ENCODE measurements around the gene CRYBB1.

CRYBB1 gene

DNA sequence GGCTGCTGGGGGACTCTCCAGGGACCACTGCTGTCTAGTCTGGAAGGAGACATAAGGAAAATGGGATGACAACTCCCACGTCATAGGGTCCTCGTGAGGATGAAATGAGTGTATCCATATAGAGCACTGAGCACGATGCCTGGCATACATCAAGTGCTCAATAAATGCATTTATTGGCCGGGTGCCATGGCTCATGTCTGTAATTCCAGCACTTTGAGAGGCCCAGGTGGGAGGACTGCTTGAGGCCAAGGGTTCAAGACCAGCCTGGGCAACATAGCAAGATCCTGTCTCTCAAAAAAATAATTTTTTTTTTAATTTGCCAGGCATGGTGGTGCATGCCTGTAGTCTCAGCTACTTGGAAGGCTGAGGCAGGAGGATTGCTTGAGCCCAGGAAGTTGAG lies 15.7 kb downstream of the CRYBB1 start:
- DNase-seq = no peak

DNA sequence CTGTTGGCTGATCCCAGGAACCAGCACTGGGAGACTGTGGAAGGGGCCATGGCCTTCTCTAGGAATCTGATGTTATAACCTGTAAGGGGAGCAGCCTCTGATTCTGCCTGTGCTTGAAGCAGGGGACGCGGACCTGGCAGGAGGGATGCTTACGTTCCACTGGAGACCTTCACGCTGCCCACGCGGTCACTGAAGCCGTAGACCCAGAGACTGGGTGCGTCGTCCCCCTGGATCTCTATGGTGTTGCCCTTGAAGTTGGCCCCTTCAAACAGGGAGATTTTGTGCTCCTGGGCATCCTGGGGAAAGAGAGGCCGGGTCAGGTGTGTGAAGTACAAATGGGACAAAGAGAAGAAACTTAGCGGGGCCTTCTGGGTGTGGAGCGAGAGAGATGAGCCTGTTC lies 16.1 kb downstream of the CRYBB1 start:
- no peak for DNase-seq

DNA sequence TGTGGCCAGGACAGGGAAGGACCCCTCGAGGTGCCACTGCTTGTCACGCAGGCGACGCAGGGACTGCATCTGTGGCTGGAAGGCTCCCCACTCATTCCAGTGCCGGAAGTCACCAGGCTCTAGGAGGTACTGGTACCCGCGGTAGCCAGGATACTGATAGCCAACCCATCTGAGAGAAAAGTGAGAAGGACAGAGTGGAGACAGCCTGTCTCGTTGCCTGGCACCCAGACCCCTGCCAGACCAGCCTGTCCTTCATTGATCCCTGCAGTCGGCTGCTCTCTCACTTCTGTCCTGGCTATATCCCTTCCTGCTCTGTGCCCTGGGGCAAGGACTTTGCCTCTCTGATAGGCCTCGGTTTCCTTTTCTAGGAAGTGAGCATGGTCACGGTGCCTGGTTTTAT lies 18.3 kb downstream of the CRYBB1 start:
- DNase-seq = no peak

DNA sequence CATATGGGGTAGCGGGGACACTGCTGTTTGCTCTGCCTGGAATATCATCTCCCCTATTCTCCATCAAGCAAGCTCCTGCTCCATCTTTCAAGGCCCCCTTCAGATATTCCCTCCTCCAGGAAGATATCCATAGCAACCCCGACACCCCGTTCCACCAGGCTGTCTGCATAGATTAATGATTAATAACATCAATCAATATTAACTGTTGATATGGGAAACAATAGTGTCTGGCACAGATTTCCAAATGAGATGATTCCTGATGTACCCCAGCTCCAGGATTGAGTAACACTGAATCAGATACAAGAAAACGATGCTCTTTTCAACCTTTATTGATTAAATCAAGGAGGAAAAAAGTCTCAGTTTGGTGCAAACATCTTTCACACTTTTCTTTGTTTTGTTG lies 20.3 kb downstream of the CRYBB1 start:
- no peak for DNase-seq

DNA sequence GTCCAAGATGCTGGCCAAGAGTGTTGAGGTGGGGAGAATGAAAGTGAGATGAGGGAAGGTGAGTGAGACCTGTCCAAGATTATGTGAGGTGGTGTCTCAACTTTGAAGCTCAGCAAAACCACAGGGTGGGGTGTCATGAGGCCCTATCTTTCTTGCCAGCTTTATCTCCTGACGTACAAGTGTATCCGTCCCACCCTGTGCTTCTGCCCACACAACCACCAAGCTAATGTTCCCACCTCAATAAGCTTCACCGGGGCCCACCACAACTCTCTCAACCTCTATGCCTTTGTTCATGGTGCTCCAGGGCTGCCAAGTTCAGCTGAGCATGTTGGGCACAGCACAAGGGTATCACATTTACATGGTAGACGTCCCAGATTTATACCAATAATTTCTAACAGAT lies 20.8 kb downstream of the CRYBB1 start:
- DNase-seq = peak; percentile 96

DNA sequence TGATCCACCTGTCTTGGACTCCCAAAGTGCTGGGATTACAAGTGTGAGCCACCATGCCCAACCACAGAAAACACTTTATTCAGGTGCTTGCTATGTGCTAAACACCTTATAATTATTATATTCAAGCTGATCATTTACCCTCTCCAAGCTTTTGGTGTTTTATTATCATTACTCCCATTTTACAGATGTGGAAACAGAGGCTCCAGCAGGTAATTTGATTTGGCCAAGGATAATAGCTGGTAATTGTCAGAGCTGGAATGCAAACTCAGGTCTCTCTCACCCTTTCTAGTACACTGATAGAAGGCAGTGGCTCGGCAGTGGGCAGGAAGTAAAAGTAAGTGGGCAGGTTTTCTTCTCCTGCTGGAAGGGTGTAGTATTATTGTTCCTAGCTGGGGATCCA lies 24.1 kb downstream of the CRYBB1 start:
- DNase-seq = no peak

DNA sequence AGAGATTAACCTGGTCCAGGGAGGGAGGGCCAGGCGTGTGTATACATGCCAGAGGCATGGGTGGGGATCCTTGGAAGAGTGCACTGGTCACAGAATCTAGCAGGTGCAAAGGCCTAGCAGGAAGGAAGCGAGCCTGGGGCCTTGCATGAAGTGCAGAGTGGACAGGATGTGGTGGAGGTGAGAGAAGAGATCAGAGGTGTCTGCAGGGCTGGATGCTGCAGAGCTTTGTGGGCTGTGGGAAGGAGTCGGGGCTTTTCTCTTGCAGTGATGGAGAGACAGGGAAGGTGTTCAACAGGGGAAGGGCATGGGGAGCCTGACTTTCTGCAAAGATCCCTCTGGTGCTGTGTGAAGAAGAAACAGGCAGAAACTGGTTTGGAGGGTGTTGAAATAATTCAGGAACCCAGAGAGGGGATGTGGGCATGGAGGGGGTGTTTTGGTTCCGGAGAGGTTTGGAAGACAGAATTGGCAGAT lies 25.4 kb downstream of the CRYBB1 start:
- DNase-seq = no peak

DNA sequence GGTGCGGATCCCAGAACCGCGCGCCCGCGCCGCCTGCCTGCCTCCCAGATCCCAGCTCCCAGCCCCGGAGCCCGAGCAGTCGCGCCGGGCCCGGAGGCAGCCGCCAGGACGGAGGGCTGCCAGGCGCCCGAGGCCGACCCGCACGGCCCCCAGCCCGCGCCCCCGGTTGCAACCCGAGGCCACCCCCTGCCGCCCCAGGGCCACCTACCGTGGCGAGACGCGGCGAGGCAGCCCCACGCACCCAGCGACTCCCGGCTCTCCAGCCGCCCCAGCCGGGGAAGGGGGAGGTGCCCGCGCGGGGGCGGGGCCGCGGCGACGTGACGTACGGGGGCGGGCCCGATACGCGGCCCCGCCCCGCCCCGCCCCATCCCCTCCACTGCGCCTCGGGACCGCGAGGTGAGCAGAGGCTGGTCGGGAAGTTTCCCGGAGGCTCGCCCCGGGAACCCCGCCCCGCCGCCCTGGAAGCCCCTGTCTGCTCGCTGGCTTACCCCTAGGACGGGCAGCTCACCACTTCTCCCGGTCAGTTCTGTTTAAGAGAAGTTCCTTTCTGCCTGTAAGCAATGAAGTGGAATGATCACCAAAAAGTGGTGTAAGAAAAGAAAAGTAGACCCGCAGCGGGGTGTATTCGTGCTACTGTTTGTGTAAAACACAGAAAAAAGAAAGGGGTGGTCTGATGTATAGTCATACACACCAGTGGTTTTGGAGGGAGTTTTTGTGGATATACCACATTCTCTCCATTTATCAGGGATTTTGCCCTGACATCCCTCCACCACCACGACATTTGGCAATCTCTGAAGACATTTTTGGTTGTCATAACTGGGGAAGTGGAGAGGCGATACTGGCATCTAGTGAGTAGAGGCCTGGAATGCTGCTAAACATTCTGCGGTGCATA lies 27.7 kb downstream of the CRYBB1 start, which contains the start of gene TPST2:
Gene TPST2 (minus strand): TSS at position 288 of the 892 bp plus-strand sequence. CDS start 48,502 bp downstream, outside the sequence.
- peak; percentile 80 for DNase-seq

DNA sequence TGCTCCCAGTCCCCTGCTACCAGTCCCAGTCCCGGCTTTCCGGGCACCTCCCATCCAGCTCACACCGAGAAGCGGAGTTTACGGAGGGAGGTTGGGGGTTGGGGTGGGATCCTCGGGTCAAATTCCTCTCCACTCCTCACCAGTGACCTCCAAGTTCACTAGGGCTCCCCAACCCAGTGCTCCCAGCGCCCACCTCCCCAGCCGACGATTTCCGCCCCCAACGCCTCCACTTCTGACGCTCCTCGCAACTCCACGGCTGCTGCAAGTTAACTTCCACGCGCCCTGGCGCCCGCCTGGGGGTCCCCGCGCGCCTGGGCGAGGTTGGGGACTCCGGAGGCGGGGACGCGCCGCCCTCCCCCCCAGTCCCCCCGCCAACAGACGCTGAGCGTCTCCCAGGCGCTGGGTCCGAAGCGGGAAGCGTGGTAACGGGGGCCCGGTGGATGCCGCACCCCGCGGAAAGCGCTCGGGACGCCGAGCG lies 28.4 kb downstream of the CRYBB1 start:
- DNase-seq = peak; percentile 68

DNA sequence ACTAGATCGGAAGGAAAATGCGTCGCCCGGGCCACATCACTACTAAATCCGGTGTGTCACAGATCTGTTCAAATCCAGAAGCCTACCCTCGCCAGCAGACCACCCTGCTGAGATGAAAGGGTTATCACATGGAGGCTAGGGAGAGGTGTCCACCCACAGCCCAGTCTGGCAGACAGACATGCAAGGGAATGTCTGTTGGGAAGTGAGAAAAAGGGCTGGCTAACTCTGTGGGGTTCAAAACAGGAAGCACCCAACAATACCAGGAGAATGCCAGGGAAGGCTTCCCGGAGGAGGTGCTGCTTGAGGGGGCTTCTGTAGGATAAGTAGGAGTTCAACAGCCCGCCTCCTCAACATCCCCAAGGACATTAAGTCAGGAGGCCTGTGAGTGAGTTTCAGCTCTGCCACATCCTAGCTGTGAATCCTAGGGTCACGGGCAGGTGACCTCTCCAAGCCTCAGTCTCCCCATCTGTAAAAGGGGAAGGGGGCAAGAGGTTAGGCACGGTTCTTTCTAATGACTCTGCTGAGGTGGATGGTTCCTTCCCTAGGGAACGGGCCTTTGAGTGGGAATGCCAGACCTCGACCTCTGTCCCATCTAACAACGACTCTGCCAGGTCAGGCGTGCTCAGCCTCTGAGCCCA lies 29.0 kb downstream of the CRYBB1 start:
- no peak for DNase-seq

DNA sequence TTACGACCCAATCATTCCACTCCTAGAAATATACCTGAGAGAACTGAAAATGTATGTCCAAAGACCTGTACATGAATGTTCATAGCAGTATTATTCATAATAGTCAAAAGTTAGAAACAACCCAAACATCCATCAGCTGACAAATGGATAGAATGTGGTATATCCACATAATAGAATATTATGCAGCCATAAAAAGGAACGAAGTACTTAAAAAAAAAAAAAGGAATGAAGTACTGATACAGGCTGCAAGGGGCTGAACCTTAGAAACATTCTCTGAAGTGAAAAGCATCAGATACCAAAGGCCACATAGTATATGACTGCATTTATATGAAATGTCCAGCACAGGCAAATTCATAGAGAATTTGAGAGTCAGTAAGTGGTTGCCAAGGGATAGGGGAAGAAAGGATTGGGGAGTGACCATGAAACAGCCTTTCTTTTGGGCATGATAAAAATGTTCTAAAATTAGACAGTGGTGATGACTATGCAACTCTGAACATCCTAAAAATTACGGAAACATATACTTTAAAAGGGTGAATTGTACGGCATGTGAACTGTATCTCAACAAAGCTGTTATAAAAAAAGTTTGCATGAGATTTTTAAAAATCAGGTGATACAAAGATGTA lies 29.7 kb downstream of the CRYBB1 start:
- peak; percentile 82 for DNase-seq

DNA sequence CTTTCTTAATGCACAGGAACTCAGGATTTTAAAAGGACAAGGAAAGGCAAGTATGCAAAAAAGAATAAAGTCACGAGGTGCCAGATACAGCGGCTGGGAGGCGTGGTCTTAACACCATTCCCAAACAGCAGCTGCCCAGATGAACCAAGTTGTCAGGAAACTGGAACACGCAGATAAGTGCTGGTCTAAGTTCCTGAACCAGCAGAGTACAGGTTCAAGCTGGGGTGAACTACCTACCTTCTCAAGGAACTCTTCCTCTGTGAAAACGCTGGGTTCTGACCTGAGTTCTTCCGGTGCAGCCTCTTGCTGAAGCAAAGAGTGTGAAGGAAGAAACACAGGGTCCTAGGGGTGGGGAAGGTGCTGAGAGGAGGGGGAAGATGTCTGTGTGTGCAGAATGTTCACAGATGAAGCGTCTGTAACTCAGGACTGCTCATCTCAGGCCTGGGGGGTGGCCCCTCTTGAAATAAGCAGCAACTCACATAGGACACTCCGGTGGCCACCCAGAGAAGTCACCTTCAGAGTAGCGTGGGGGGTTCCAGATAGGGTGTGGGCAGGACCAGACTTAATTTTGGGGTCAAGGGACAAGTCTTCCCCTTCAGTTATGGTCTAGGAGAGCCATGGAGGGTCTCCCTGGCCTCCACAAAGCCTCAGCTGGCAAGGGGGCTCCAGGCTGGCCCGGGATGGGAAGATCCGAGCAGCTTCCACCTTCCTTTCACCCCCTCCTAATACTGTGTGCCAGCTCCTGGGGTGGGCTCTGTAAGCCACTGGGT lies 31.1 kb downstream of the CRYBB1 start:
- peak; percentile 63 for DNase-seq

DNA sequence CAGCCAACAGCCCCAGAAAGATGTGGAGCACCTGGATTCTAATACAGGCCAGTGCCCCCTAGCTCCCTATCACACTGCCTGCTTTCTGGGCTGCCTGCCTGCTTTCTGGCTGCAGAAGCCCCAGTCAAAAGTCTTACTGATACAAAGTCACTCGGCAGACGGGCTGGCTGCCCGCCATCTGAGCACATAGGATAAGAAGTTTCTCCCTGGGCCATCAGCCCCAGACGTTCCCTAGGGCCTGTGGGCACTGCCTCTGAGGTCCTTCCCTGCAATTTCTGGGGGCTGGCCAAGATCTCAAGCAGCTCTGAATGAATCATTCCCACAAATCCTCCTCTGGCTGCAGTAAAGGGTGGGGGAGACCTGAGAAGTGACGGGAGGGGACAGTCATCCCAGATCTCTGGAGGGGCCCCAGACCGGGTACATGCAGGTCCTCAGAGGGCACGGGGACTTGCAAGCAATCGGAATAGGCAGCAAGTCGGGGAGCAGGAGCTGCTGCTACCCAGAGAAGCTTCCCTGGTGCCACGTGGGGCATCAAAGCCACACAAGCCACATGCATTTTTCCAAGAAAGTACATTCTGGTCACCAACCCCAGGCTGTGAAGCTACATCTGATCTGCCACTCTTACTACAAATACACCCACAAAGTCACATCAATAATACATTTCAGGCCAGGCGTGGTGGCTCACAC lies 32.6 kb downstream of the CRYBB1 start:
- peak; percentile 97 for DNase-seq

DNA sequence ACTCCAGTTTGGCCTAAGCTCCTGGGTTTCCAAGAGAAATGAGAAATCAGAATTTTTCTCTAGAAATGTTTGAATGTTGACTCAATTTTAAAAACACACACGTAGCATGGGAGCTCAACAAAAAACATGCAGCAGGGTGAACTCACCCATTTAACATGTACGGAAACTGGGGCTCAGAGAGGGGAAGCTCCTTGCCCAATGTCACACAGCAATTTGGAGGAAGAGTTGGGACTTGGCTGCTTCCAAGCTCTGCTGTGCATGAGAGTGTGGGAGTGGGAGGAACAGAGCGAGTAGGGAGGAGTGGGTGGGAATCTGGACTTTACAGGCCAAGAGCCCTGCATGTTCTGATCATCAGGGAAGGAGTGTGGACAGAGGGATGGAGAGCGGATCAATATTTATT lies 33.8 kb downstream of the CRYBB1 start:
- DNase-seq = no peak

DNA sequence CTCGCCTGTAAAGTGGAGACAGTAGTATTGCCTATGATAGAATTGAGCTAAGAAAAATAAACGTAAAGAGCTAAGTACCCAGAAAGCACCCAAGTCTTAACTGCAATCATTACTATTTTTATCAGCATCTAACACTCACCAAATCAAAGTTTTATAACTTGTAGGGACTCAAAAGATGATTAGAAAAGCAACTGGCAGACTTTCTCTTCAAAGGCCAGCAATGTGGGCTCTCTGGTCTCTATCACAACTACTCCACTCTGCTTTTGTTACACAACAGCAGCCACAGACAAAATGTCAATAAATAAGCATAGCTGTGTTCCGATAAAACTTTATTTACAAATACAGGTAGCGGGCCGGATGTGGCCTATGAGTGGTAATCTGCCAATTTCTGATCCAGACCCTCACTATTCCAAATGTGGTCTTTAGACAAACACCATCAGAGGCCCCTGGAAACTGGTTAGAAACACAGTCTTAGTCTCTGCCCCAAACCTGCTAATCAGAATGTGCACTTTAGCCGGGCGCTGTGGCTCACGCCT lies 36.1 kb downstream of the CRYBB1 start:
- DNase-seq = peak; percentile 53

DNA sequence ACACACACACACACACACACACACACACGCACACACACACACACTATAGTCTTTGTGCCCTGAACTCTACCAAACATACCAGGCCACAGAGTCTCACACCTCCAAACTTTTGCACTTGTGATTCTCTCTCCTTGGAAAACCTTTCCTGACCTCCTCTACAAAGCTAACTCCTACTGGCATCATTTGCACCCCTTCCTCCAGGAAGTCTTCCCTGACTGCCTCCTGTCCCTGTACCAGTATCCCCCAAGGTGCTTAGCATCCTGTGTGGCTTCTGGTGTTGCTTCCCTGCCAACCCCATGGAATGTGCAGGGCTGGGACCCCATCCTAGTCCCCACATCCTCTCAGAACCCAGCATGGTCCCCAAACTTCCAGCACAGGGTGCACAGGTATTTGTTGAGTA lies 36.8 kb downstream of the CRYBB1 start:
- no peak for DNase-seq

DNA sequence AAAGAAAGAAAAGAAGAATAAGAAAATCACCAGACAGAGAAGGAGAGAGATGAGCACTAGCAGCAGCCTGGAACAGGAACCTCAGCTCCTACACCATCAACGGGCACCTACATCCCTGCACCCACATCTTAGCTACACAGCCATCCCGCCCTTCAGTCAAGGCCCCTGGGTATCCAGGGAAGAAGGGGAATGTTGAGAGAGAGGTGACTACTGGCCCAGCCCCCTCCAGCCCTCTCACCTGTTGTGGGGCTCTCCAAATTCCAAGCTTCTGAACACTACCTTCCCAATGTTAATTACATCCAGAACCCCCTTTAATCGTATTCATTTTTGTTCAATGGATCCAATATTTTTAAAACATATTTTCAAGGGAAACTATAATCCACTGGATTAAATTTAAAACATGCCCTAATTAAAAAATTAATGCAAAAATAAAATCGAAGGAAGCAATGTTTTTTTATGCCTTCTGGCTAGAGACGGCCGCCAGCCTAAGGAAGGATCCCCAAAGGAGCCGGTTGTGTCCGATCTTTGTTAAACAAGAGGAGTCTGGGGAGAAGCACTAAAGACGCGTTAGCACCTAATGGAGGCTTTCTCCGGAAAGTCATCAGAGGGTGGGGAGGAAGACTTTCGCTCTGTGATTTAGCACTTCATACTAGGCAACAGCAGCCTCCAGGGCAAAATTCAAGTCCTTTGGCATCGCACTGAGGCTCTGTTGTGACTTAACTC lies 37.4 kb downstream of the CRYBB1 start:
- DNase-seq = no peak

DNA sequence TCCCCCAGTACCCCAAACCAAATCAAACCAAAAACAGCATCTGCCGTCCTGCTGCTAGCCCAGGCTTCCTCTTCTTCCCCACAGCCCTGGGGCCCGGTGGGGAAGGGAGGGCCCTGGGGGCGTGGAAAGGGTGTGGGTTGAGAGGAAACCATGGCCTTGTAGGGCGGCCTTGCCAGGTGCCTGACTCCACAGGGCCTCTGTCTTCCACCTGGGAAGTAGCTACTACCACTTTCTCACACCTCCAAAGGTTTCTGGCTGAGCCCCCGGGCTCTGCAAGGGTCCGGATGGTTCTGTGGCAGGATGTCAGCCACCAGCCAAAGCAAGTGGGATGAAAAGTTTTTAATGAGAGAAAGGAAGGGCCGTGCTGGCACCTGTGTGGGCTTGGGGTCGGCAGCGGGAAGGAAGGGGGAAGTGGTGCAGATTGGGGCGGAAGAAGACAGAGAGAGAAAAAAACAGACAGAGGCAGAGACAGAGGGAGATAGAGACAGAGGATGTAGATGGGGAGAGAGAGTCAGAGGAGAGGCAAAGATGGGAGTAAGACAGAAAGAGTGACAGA lies 38.4 kb downstream of the CRYBB1 start:
- peak; percentile 78 for DNase-seq

DNA sequence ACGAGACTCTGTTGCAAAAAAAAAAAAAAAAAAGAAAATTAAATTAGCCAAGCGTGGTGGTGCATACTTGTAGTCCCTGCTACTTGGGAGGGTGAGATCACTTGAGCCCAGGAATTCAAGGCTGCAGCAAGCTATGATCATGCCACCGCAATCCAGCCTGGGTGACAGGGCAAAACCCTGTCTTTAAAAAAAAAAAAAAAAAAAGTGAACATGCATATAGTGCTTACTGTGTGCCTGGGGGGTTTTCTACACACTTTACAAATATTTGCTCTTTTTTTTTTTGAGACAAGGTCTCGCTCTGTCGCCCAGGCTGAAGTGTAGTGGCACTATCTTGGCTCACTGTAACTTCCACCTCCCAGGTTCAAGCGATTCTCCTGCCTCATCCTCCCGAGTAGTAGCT lies 40.7 kb downstream of the CRYBB1 start:
- DNase-seq = no peak

DNA sequence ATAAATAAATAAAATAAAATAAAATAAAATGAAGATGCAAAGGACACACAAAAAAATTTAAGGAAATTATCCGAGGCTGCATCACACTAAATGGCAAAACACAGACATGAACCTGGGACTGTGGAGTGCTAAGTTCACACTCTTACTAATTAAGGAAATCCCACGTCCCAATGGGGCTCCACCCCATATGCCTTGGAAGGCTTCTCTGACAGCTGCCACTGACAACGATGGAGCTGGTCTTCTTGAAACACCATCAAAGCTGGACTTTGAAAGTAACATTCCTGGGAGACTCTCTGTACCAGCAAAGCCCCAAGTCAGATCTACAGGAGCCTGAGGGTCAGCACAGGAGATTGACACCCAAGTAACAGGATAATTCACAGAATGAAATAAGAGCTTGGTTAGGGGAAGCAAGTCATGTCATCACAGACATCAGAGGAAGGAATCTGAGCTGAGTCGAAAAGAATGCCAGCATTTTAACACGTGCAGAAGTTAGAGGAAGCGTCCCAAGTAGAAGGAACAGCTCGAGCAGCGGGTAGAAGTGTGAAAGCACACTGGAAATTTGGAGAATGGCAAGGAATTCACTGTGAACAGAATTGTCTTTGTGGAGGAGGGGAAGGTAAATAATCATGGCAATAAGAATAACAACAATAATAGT lies 41.7 kb downstream of the CRYBB1 start:
- no peak for DNase-seq

Measured in hematopoietic multipotent progenitor cell treated with erythropoietin and hydrocortisone succinate and interleukin-3 and kit ligand, for 6 days (in vitro differentiated cells).